ENCODE data around the gene HPCAL4.

The HPCAL4 gene

DNA sequence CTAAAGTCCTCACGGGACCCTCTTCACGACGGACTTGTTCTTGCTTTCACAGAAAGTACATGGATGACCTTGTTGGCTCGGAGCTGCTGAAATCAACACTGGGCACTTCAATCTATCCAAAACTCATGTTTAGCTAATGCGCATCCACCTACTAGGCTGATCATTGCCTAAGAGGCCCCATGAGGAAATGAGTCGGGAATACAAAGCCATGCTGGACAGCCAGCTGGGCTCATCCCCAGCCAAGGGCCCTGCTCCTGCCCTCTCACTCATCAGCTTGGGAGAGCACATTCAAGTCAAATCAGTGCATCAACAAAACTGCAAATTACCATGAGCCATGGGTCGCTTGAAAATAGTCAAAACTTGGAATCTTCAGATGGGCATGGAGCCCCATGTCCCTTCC lies 36.9 kb downstream of the HPCAL4 start:
- TF ChIP-seq CTCF (conservative IDR thresholded peaks at IDR 0.05; ENCODE audit: low read length), result no peak
- H3K4me3 ChIP-seq (ENCODE audit: low read length), result no peak overlapping the region
- DNase-seq (ENCODE audit: low read depth), result no peak

- H3K4me3 ChIP-seq (ENCODE audit: low read length), result no peak overlapping the region; the same call in 1 of the 2 replicates
- peak; percentile 92 for TF ChIP-seq CTCF (conservative IDR thresholded peaks at IDR 0.05; ENCODE audit: low read length)
- peak; percentile 78 for DNase-seq (ENCODE audit: low read depth)
Measured at GRCh38 chr1:39653546-39654031, 37.6 kb downstream of the HPCAL4 start.

- TF ChIP-seq CTCF (conservative IDR thresholded peaks at IDR 0.05; ENCODE audit: low read length), result no peak
- H3K4me3 ChIP-seq (ENCODE audit: low read length), result no peak overlapping the region
- DNase-seq (ENCODE audit: low read depth), result no peak
Measured at GRCh38 chr1:39652554-39652953, 38.7 kb downstream of the HPCAL4 start.

DNA sequence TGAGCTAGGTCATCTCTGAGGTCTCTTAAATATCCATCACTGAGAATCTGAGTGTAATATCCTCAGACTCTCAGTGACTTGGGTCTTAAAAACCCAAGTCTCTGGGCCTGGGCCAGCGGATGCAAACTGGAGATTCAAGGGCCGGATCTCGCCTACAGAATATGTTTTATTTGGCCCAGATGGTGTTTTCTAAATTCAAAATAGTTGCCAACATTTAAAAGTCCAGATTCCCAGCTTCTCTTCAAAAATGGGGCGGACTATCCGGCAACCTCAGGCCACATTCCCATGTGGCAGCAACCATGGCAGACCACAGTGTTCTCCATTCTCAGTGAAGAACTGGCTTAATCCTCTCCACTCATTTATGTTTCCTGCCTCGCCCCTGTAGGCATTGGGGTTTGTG lies 39.1 kb downstream of the HPCAL4 start:
- no peak for DNase-seq (ENCODE audit: low read depth)
- TF ChIP-seq CTCF (conservative IDR thresholded peaks at IDR 0.05; ENCODE audit: low read length), result no peak
- no peak overlapping the region for H3K4me3 ChIP-seq (ENCODE audit: low read length)

DNA sequence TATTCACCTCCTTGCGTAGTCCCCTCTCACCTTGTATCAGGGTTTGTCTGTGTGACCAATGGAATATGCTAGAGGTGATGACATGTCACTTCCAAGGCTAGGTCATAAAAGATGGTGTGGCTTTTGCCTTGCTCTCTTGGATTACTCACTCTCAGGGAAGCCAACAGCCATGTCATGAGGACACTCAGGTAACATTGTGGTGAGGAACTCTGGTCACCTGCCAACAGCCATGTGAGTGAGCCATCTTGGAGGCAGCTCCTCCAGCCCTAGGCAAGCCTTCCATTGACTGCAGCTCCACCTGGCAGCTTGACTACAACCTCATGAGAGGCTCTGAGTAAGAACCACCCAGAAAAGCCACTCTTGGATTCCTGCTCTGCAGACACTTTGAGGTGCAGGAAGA lies 40.8 kb downstream of the HPCAL4 start:
- H3K4me3 ChIP-seq (ENCODE audit: low read length), result no peak overlapping the region
- no peak for TF ChIP-seq CTCF (conservative IDR thresholded peaks at IDR 0.05; ENCODE audit: low read length)
- no peak for DNase-seq (ENCODE audit: low read depth)

DNA sequence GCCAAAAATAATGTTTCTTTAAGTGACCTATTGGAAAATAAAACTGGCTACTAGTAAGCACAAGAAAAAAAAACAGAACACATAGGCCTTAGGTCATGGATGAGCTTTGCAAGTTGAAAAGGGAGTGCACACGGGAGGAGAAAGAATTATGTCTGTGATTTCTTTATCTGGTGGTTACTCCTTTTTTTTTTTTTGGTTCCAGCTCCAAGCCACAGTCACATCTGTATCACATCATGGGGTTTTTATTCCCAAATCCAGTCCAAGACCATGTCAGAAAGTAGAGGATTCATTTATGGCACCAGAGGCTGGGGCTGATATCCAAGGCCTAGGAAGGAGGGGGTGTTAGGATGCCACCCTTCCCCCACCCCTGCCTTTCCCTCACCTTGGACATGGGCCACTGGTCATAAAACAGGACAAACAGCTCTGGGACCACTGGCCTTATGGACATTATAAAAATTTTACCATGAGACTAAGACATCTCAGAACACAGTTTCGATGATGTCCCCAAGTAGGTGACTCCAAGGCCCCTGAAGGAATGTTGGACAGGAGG lies 41.5 kb downstream of the HPCAL4 start:
- no peak for DNase-seq (ENCODE audit: low read depth)
- H3K4me3 ChIP-seq (ENCODE audit: low read length), result no peak overlapping the region
- no peak for TF ChIP-seq CTCF (conservative IDR thresholded peaks at IDR 0.05; ENCODE audit: low read length)

DNA sequence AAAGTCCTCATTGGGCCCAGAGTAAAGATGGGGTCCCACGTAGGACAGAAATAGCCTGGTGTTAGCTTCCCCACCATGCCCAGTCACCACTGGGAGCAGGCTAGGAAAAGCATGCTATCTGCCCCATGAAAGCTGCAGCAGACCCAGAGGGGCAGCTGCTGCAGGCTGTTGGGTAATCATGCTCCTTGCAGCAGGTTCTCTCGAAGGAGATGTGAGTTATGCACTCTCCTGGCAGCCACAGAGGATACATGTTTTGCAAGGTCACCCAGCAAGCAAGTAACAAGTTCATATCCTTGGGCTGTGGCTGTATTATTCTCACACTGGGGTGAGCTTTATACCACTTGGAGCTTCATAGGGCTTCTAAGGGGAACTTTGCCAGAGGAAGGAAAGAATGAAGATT lies 42.7 kb downstream of the HPCAL4 start:
- no peak overlapping the region for H3K4me3 ChIP-seq (ENCODE audit: low read length)
- no peak for DNase-seq (ENCODE audit: low read depth)
- no peak for TF ChIP-seq CTCF (conservative IDR thresholded peaks at IDR 0.05; ENCODE audit: low read length)

Measured in AG10803 (cell line).